Measurements from ENCODE around the gene GALNT10.

GALNT10 gene

GRCh38 chr5:154236536-154237375 lies 46.2 kb downstream of the GALNT10 start:
- POLR2A ChIA-PET (ENCODE audit: low non-redundant PET) = no interaction called here
- no peak overlapping the region for H3K27ac ChIP-seq
- TF ChIP-seq CTCF (conservative IDR thresholded peaks at IDR 0.05; ENCODE audit: low read depth) = no peak
- CTCF ChIA-PET = interaction anchor here (0.9 kb wide), 1 partner anchor 12 kb away, joined by 4 read pairs; no protein-coding TSS in a partner anchor
- no peak for DNase-seq (ENCODE audit: low spot score)

- CTCF ChIA-PET = no interaction called here
- POLR2A ChIA-PET (ENCODE audit: low non-redundant PET) = no interaction called here
- H3K27ac ChIP-seq = no peak overlapping the region
- no peak for TF ChIP-seq CTCF (conservative IDR thresholded peaks at IDR 0.05; ENCODE audit: low read depth)
- no peak for DNase-seq (ENCODE audit: low spot score)
Measured at GRCh38 chr5:154237376-154237743, 46.8 kb downstream of the GALNT10 start.

- CTCF ChIA-PET = interaction anchor here (0.6 kb wide), 2 partner anchors 33 to 163 kb away, joined by 3 to 6 read pairs; no protein-coding TSS in a partner anchor
- TF ChIP-seq CTCF (conservative IDR thresholded peaks at IDR 0.05; ENCODE audit: low read depth) = no peak
- DNase-seq (ENCODE audit: low spot score) = no peak
- H3K27ac ChIP-seq = no peak overlapping the region
- POLR2A ChIA-PET (ENCODE audit: low non-redundant PET) = no interaction called here
Measured at GRCh38 chr5:154237946-154238345, 47.4 kb downstream of the GALNT10 start.

GRCh38 chr5:154238776-154239481 lies 48.4 kb downstream of the GALNT10 start:
- ChIA-PET POLR2A (ENCODE audit: low non-redundant PET) (no interaction called here), CTCF (interaction anchor here (0.6 kb wide), 1 partner anchor 34 kb away, joined by 6 read pairs; no protein-coding TSS in a partner anchor)
- no peak overlapping the region for H3K27ac ChIP-seq
- TF ChIP-seq CTCF (conservative IDR thresholded peaks at IDR 0.05; ENCODE audit: low read depth) = no peak
- DNase-seq (ENCODE audit: low spot score) = no peak

GRCh38 chr5:154240595-154240994 lies 50.1 kb downstream of the GALNT10 start:
- no peak for TF ChIP-seq CTCF (conservative IDR thresholded peaks at IDR 0.05; ENCODE audit: low read depth)
- DNase-seq (ENCODE audit: low spot score) = no peak
- H3K27ac ChIP-seq = no peak overlapping the region
- ChIA-PET CTCF (interaction anchor here (0.7 to 1.2 kb wide), 2 partner anchors 11 to 51 kb away, joined by 3 to 4 read pairs; partner anchors contain the start of gene GALNT10), POLR2A (ENCODE audit: low non-redundant PET) (no interaction called here)

GRCh38 chr5:154241021-154241420 lies 50.5 kb downstream of the GALNT10 start:
- DNase-seq (ENCODE audit: low spot score) = no peak
- ChIA-PET CTCF (interaction anchor here (0.7 to 1.2 kb wide), 2 partner anchors 12 to 51 kb away, joined by 3 to 4 read pairs; partner anchors contain the start of gene GALNT10), POLR2A (ENCODE audit: low non-redundant PET) (no interaction called here)
- no peak for TF ChIP-seq CTCF (conservative IDR thresholded peaks at IDR 0.05; ENCODE audit: low read depth)
- no peak overlapping the region for H3K27ac ChIP-seq

All from RWPE1 (cell line).